Left lung (tissue), 10 donors: Measurements from ENCODE around the gene BEST2. TPM values are rescaled to one million over a fixed set of nuclear protein-coding genes. Genes with fewer than 3 reads are reported as not detected.

ENCODE experiments used
- ATAC-seq: fragments of 200-7000 bp; cut with Tn5 transposase; one replicate; pipeline ENCODE4 v1.9.1; 2020; ENCODE audit warnings: moderate library complexity
- DNase-seq, 4 donors: peaks; one replicate each; pipeline ENCODE4 v3.0.0-alpha.2; 2013 to 2020
- H3K27ac ChIP-seq, 2 donors: fragments of 200-600 bp; sonication (generic) in 1 of 2; one replicate each; pipeline versions ENCODE4 v1.5.0 to v1.8.0; 2020 to 2021
- H3K27me3 ChIP-seq, 2 donors: fragments of 200-600 bp; sonication (generic) in 1 of 2; one replicate each; pipeline versions ENCODE4 v1.5.0 to v1.8.0; 2020 to 2021
- H3K36me3 ChIP-seq, 2 donors: fragments of 200-600 bp; sonication (generic) in 1 of 2; one replicate each; pipeline versions ENCODE4 v1.5.0 to v1.8.0; 2020 to 2021
- H3K4me1 ChIP-seq, 2 donors: fragments of 200-600 bp; one replicate each; pipeline ENCODE4 v1.8.0; 2021
- H3K4me3 ChIP-seq, 2 donors: fragments of 200-600 bp; sonication (generic) in 1 of 2; one replicate each; pipeline versions ENCODE4 v1.5.0 to v1.8.0; 2020 to 2021; ENCODE audit warnings: mild to moderate bottlenecking in 1 of 2
- H3K9me3 ChIP-seq, 2 donors: fragments of 200-600 bp; sonication (generic) in 1 of 2; one replicate each; pipeline versions ENCODE4 v1.5.0 to v1.8.0; 2020 to 2021
- intact Hi-C, 2 donors: fragments of 100-400 bp; cut with DNase I; formaldehyde crosslinking; loops; one replicate each; pipeline versions ENCODE4 v1.11.2 to v1.14.2; 2022
- polyA plus RNA-seq, 6 donors: library from polyadenylated mRNA; unstranded; fragments of 120-200 nt; gene quantifications; one replicate each; pipeline ENCODE4 v1.2.1, GENCODE V29; 2013; ENCODE audit not compliant: insufficient read length in 6 of 6
- total RNA-seq, 2 donors: library from RNA; stranded (reverse); fragmentation: NEBNext Ultra II Directional; extraction: Animal tissue kit (Norgen Biotek cat#: 25700); gene quantifications; one replicate each; pipeline ENCODE4 v1.2.1, GENCODE V29; 2021
- TF ChIP-seq, protein P1 (sequence below), 2 donors: fragments of 200-600 bp; sonication (generic) in 1 of 2; IDR thresholded peaks; one replicate each; pipeline versions ENCODE4 v1.5.0 to v1.8.0; 2021; ENCODE audit warnings: antibody characterized with exemption in 2 of 2
- donor health status: DM: no; HTN: yes; CAD: no.
- donor health status: DM: no; HTN: no; CAD: no.

BEST2 gene
- total and polyA plus RNA-seq, 8 donors = 0.08 to 0.17 (median 0.12) TPM; not detected in 4

DNA sequence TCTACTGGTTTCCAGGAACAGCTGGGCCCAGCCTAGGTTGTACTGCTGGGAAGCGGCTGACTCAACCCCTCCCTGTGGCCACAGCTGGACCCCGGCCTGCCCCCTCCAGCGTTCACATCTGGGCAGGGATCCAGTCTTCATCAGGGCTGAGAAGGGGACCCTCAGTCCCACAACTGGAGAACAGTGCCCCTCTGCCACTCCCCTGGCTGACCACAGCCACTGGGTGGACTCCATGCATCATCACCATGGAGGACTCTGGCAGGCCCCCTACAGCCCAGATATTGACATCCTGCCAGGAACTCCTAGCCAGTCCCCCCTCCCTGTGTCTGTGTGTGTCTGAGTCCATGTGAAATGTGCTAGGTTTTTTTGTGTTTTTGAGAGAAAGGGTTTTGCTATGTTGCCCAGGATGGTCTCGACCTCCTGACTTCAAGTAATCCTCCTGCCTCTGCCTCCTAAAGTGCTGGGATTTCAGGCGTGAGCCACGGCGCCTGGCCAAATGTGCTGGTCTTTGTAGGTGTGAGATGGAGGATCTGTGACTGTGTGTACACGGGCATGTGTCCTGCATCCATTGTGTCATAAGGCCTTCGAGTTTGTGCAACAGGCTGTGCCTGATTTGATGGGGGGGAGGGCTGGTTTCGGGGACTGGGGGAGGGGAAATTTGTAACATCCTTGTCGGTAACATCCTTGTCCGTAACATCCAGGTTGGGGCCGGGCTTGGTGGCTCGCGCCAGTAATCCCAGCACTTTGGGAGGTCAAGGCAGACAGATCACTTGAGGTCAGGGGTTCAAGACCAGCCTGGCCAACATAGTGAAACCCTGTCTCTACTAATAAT is 27.8 kb downstream of the BEST2 start:
- Histone ChIP-seq H3K9me3 (no peaks in the 10 kb centered on the region), H3K27ac (peak overlapping the region; percentile 92 to 95), H3K36me3 (no peaks in the 10 kb centered on the region), H3K4me1 (peaks cover 25 to 82% of the 10 kb centered on the region in 2 donors), H3K27me3 (no peaks in the 10 kb centered on the region), H3K4me3 (peak overlapping the region in 1 of 2 donors; percentile 59)
- TF ChIP-seq, protein P1, sequence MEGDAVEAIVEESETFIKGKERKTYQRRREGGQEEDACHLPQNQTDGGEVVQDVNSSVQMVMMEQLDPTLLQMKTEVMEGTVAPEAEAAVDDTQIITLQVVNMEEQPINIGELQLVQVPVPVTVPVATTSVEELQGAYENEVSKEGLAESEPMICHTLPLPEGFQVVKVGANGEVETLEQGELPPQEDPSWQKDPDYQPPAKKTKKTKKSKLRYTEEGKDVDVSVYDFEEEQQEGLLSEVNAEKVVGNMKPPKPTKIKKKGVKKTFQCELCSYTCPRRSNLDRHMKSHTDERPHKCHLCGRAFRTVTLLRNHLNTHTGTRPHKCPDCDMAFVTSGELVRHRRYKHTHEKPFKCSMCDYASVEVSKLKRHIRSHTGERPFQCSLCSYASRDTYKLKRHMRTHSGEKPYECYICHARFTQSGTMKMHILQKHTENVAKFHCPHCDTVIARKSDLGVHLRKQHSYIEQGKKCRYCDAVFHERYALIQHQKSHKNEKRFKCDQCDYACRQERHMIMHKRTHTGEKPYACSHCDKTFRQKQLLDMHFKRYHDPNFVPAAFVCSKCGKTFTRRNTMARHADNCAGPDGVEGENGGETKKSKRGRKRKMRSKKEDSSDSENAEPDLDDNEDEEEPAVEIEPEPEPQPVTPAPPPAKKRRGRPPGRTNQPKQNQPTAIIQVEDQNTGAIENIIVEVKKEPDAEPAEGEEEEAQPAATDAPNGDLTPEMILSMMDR (IDR thresholded peaks at IDR 0.05) = no peak
- DNase-seq = peak in 3 of 4 donors; percentile 75 to 89 (median 77)
- no peak for ATAC-seq
- intact Hi-C loops = loop anchor here in 1 of 2 donors (2.0 kb wide), 1 partner anchor 15 kb away; no protein-coding TSS in a partner anchor

DNA sequence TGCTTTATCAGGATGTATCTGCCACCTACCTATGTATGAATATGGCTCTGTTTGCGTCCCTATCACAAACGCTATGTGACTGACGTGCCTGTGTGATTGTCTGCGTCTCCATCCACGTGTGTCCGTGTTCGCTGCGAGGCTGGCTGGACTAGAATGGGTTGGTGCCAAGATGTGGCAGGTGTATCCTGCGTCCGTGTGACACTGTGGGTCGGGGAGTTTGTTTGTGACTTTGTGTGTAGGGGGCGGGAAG is 30.5 kb downstream of the BEST2 start:
- intact Hi-C loops = no loop called here
- no peaks in the 10 kb centered on the region for H3K36me3 ChIP-seq
- ATAC-seq (no peak), DNase-seq (no peak)
- H3K4me1 ChIP-seq = peaks cover 48 to 92% of the 10 kb centered on the region in 2 donors
- H3K27ac ChIP-seq = peak overlapping the region; percentile 99 to 100
- H3K4me3 ChIP-seq = peak overlapping the region; percentile 29 to 42
- TF ChIP-seq, protein P1 (IDR thresholded peaks at IDR 0.05) = no peak
- no peaks in the 10 kb centered on the region for H3K9me3 ChIP-seq
- H3K27me3 ChIP-seq = no peaks in the 10 kb centered on the region

DNA sequence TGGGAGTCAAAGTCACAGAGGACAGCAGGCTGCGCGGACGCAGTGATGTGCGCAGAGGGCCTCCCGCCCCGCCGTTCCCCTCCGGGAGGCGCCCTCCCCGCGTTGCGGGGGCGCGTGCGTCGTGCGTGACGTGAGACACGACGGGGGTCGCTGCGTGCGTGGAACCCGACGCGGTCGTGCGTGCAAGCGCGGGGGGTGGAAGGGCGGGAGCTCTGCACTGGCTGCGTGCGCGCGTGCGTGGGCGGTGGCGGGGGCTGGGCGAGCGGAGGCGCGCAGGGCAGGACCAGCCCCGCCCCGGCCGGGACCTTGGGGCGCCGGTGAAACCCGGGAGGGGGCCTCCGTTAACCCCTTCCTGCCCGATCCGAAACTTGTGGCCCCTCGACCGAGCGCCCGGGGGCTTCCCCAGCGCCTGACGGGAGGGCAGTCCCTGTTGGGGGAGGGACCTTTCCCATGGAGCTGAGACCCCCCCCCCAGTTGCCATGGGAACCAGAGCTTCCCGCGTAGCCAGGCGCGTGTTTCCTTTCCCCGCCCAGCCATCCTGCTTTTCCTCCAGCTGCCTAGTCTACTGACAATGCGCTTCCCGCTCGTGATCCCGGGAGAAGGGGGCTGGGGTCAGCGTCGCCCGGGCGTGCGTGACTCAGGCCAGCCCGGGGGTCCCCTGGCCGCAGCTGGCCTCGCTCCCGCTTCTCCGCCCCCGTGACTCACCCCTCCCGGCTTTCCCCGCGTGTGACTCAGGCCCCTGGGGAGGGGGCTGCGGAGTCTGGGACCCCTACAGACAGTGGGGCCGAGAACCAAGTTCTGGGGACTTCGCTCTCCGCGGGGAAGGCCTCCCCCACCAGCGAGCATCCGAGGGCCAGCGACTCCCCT is 31.1 kb downstream of the BEST2 start:
- no peaks in the 10 kb centered on the region for H3K27me3 ChIP-seq
- TF ChIP-seq, protein P1 (IDR thresholded peaks at IDR 0.05) = no peak
- peak; percentile 51 for ATAC-seq
- intact Hi-C loops = no loop called here
- peak overlapping the region; percentile 29 to 42 for H3K4me3 ChIP-seq
- no peaks in the 10 kb centered on the region for H3K36me3 ChIP-seq
- DNase-seq = peak; percentile 85 to 97 (median 90)
- H3K27ac ChIP-seq = peak overlapping the region; percentile 99 to 100
- peaks cover 52 to 92% of the 10 kb centered on the region in 2 donors for H3K4me1 ChIP-seq
- no peaks in the 10 kb centered on the region for H3K9me3 ChIP-seq

DNA sequence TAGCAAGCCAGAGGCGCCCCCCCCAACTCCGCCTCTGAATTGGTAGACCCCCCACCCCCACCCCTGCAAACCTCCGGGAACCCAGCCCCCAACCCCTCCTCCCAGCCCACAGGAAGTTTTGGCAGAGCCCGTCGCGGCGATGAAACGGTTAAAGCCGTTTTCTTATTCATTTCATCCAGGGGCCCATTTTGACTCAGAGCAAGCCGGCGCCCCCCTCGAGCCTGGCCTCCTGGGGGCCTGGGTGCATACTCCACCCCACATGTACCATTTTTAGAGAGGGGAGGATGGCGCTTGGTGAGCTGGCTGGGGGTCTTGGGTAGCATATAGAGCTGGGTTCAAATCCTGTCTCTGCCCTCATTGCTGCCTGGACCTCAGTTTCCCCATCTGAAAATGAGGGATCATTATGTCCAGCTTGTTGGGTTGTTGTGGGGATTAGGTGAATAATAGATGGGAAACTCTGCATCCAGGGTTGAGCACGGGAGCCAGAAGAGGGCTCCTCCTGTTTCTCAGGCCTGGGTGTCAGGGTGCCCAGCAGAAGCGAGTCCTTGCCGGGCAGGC is 31.8 kb downstream of the BEST2 start:
- ATAC-seq (no peak), DNase-seq (no peak)
- H3K4me3 ChIP-seq = peak overlapping the region; percentile 29 to 42
- peaks cover 59 to 97% of the 10 kb centered on the region in 2 donors for H3K4me1 ChIP-seq
- H3K36me3 ChIP-seq = no peaks in the 10 kb centered on the region
- no peaks in the 10 kb centered on the region for H3K27me3 ChIP-seq
- H3K27ac ChIP-seq = peak overlapping the region; percentile 99 to 100
- intact Hi-C loops = no loop called here
- H3K9me3 ChIP-seq = no peaks in the 10 kb centered on the region
- TF ChIP-seq, protein P1 (IDR thresholded peaks at IDR 0.05) = no peak
